ENCODE results near the gene LATS2.
A peak's percentile ranks its signal among the peaks of the same experiment; 100 is the strongest.
"Not testable (repeated sequence)": the region's sequence is repeated elsewhere in the genome, so short reads cannot be mapped to it uniquely, and the experiment has no call there.

LATS2 gene

DNA sequence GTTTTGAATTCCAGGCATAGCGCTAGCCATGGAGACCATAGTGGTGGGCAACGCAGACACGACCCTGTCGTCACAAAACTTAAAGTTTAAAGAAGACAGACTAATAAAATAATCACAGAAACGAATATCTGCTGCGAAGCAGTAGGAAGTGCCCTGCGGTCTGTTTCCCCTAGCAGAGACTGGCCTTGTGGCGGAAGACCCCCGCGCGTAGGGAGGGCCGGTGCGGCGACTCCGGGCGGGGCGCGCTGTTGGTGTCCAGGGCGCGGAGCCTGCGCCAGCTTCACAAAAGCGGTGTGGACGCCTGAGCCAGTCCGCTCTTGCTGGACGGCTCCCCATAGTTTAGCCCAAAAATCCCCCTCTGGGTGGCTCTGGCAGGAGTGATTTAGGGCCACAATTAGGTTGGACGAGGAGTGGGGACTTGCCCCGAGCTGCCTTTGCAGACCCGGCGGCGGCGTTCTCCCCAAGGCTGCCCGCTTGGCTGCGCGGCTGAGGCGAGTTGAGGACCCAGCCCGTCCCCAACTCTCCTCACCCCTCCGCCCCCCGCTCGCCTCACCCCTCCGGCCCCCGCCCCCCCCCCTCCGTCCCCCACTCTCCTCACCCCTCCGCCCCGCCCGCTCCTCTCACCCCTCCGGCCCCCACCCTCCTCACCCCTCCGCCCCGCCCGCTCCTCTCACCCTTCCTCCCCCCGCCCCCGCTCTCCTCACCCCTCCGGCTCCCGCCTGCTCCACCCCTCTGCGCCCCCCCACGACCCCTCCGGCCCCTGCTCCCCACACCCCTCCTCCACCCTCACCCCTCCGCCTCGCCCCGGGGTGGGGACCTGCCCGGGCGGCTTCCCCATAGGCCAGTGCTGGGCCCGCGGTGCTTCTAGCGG lies 14.2 kb upstream of the LATS2 start:
- DNase-seq (ENCODE audit: low spot score): peak; percentile 71

DNA sequence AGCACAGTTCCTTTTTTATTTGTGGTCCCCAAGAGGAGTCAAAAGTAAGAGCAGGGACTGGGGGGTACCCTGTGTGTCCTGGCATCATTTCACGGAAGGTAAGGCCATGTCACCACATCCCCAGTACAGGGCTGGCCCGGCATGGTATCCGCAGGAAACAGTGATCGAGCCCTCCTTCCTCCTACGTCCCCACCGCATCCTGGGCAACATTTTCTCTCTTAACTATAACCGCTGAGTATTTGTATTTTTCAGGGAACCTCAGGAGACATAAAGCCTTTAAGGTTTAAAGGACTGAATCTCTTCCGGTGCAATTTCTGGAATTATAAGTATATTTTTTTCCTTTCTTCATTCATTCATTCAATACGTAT lies 13.6 kb upstream of the LATS2 start:
- DNase-seq (ENCODE audit: low spot score): no peak

DNA sequence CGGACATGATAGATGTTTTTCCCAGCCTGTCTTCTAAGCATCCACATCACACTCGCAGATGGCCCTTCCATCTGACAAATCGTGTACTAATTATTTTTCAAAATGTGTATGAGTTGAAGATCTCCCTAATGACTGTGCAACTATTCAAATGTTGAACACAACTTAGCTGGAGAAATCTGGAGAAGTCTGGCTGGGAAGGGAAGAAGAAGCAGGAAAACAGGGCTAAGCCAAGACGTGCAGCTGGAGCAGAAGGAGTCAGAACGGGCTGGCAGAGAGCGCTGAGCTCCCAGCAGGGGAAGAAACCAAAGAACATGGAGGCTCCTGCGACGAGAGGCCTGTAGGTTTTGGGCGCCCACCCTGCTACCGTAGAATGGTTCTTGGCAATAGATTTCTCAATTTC lies 13.2 kb upstream of the LATS2 start:
- no peak for DNase-seq (ENCODE audit: low spot score)

DNA sequence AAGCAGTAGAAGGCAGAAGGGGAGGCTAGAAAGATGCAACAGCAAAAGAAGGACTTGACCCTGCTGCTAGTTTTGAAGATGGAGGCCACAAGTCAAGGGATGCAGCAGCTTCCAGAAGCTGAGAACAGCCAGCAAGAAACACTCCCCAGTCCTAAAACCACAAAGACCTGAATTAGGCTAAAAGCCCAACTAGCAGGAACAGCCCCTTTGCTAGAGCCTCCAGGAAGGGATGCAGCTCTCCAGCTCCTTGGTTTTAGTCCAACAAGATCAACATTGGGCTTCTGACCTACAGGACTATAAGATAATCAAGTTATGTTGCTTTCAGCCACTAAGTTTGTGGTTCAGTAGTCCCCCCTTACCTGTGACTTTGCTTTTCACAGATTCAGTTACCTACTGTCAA lies 10.5 kb upstream of the LATS2 start:
- no peak for DNase-seq (ENCODE audit: low spot score)

DNA sequence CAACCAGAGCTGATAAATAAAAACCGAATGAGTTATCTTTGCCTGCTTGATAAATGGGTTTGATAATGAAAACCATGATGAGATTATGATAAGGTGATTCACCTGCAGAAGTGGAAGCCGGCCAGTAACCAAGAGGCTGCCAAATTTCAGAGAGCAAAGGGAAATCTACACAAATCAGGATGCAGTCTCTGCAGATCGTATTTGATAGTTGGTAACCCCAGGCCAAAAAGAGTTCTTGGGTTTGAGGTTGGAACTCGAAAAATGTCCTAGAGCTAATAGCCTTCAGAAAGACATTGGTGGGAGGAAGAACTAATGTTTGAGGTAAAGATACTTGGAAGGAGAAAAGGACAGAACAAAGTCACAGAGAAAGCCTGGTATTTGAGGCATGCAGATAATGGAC lies 9.6 kb upstream of the LATS2 start:
- DNase-seq (ENCODE audit: low spot score): no peak

DNA sequence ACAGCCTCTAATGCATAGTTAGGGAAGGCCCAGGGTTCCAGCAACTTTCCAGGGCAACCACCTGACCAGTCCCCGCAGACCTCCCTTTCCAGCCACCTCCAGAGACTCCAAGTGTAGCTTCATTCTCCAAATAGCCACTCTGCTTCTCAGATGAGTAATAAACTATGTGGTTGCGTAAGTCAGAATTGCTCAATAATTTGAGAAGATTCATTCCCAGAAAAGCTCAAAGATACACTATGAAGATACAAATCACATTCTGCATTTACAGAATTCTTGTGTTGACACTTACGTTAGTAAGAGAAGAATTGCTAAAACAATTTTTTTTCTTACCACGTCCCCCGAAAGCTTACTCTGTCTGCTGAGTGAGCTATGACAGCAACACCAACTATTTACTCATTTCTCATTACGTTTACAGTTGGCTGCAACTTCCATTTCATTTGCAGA lies 8.2 kb upstream of the LATS2 start:
- DNase-seq (ENCODE audit: low spot score): no peak

DNA sequence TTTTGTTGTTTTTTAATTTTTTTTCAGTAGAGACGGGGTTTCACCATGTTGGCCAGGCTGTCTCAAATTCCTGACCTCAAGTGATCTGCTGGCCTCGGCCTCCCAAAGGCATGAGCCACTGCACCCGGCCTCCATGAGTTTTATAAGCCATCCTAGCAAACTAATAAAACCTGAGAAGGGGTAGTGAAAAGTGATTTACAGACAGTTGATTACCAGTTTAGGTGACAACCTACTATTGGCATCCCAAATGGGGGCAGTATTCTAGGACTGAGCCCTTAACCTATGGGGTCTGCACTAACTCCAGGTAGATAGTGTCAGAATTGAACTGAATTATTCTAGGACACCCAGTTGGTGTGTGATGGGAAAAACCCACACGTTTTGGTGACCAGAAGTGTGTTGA lies 6.5 kb upstream of the LATS2 start:
- DNase-seq (ENCODE audit: low spot score): no peak

DNA sequence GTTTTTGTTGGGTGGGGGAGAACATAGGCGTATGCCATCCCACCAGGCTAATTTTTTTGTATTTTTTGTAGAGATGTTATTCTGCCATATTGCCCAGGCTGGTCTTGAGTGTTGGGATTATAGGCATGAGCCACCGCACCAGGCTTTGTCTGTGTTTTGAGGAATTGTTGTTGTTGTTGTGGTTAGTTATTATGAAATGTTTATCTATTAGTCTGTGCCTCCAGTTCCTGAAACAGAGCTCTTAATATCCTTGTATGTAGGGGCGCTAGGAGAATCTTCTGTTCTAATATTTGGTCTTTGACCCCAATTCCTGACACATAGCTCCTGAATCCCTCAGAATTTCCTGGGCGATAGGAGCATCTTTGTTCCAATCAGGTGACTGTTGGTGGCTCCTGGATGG lies 5.6 kb upstream of the LATS2 start:
- no peak for DNase-seq (ENCODE audit: low spot score)

DNA sequence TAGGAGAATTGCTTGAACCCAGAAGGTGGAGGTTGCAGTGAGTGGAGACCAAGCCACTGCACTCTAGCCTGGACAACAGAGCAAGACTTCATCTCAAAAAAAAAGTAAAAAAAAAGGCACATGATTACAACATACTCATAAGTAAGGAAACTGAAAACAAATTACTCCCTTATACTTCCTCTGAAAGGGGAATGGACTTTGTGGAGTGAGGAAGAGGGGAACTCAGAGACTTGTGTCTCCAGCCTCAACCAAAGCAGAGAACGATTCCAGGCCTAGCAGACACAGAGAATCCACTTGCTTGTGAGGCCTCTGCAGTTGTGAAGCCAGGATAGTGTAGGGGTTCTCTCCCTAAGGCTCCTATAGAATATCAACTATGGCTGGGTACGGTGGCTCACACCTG lies 4.3 kb upstream of the LATS2 start:
- no peak for DNase-seq (ENCODE audit: low spot score)

DNA sequence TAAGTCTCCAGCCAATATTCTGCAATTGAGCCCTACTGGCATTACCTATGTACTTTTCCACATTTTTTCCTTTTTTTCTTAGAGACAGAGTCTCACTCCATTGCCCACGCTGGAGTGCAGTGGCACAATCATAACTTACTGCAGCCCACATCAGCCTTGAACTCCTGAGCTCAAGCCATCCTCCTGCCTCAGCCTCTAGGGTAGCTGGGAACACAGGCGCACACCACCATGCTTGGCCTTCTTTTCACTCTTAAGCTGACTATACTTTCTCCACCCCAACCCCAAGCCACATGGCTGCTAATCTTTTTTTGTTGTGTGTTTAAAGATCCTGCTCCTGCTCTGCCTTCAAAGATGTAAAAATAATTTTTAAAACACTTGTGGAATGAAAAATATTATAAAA lies 1.6 kb upstream of the LATS2 start:
- DNase-seq (ENCODE audit: low spot score): no peak

DNA sequence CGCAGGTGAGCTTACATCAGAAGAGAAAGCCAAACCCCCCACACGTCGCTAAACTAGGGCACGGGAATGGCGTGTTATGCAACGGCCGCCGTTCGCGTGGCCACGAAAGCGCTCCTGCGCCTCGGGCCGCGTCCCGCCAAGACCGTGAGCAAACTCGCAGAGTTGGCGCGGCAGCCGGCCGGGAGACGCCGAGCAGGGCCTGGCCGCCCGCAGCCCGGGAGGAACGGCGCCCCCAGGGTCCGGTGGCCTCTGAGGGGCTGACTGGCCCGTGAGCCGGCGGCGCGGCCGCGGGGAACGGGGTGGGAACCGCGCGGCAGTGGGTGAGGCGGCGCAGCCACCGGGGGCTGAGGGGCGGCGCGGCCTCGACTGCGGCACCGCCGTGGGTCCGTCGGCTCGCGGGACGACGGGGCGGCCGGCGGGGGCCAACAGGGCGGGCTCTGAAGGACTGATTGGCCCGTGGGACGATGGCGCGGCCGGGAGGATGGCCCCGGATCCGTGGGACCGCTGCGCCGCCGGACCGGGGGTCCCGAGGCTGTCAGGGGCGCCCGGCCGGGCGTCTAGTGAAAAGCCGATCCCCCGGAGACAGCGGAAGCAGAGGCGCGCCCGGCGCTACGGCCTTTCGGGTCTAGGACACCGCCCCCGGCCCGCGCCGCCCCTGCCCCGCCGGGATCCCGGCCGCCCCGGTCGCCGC lies 903 bp downstream of the LATS2 start:
- DNase-seq (ENCODE audit: low spot score): peak; percentile 30

DNA sequence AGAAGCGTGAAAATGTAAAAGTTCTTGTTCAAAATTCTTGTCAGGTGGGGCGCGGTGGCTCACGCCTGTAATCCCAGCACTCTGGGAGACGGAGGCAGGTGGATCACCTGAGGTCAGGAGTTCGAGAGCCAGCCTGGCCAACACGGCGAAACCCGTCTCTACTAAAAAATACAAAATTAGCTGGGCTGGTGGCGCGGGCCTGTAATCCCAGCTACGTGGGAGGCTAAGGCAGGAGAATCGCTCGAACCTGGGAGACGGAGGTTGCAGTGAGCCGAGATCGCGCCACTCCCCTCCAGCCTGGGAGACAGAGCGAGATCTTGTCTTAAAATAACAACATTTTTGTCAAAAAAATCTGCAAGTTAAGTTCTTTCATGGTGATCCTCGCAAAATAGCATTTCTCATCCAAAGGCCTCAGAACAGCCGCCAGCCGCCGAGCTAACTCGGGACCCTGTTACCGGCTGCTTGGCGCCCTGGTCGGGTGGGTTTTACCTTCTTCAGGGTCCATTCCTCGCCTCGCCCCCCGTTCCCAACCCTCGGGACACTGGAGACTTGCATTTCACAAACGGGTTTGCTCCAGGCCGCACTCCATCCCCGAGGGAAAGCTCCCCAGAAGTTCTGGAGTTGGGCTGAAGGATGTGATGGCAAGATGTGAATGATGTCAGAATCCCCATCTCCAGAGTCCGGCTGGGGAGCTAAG lies 1.6 kb downstream of the LATS2 start:
- DNase-seq (ENCODE audit: low spot score): no peak

DNA sequence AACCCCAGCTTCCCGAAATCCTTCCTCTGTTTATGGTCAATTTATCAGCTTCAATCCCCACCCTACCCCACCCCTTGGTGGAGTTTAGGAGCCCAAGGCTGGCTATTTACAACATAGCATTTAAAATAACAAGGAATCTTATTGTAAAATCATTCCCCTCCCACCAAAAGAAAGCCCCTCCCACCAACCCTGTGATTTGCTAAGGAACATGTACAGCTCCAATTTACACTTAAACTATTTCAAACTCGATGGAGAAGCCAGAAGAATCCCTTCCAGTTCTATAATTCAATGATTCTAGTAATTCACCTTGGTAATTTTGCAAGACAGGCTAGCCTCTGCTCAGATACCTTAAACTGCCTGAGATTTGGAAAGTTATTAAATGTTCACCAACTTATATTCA lies 3.0 kb downstream of the LATS2 start:
- no peak for DNase-seq (ENCODE audit: low spot score)

DNA sequence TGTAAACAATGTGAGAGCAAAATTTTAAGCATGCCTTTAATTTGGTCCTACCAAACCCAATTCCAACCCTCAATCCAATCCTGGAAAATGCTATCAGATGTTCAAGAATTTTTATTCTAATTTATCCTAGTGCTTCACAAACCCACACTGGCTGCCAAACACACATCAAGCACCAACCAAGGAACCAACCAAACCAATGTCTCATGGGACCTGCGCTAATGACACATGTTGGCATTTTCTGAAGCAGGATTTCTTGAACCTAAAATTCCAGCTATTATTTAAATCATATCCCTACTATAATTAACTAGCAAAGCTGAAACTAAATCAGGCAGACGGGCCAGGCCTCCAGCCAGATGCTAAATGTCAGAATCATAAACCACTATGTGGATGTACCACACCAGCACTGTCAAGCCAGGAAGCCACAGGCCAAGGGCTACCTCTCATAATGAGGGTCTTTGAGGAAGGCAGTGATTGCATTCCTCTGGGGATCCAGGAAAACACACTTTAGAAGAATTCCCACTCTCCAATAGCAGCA lies 5.8 kb downstream of the LATS2 start:
- no peak for DNase-seq (ENCODE audit: low spot score)

DNA sequence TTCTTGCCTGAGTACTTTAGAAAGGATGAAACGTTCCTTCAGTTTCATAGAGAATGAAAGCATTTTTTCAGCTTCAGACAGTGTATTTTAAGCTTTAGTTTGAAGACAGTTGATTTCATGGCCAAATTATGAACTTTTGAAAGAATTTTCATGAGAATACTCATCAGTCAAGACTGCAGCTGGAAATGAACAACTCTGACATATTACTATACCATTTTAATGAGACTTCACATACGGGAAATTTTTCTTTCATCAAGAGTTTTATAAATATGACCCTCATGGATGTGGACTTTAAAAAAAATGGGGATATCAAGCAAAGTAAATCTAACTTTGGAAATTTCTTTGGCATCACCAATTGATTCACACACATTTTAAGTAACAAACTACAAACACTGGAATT lies 6.4 kb downstream of the LATS2 start:
- no peak for DNase-seq (ENCODE audit: low spot score)

DNA sequence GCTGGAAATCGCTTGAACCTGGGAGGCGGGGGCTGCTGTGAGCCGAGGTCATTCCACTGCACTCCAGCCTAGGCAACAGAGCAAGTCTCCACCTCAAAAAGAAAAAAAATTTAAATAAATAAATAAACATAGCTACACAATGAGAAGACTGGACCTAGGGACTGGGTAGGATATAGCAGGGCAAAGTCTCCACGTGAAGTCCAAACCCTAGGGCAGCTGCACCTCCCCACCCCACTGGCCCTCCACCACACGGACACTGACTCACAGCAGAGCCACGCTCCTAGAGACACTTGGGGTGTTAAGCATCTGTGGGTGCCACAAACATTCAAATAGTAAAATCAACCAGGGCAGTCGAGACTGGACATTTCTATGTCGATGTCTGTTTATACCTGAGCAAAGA lies 7.1 kb downstream of the LATS2 start:
- DNase-seq (ENCODE audit: low spot score): no peak

DNA sequence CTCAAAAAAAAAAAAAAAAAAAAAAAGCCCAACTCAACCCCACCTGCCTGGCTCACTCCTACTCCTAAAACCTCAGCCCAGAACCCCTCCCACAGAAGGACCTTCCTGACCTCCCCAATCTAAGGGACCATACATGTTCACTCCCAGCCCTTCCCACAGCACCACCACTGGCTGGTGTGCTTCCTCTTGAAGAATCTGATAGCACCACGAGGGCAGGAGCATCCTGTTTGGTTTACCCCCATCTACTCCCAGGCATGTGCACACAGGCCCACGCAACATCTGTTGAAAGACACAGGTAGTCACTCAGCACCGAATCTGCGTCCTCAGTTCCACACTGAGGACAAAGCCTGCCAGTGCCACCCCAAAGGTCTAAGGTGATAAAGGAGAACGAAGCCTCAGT lies 8.2 kb downstream of the LATS2 start:
- no peak for DNase-seq (ENCODE audit: low spot score)

DNA sequence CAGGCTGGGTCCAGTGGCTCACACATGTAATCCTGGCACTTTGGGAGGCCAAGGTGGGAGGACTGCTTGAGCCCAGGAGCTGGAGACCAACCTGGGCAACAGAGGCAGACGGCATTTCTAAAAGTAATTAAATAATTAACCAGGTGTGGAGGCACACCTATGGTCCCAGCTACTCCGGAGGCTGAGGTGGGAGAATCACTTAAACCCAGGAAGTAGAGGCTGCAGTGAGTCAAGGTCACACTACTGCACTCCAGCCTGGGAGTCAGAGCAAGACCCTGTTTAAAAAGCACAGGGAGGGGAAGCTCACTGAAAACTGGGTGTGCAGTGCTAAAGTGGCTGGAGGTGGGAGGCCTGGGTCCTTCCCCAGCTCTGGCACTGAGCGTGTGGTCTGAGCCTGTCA lies 9.7 kb downstream of the LATS2 start:
- DNase-seq (ENCODE audit: low spot score): no peak

DNA sequence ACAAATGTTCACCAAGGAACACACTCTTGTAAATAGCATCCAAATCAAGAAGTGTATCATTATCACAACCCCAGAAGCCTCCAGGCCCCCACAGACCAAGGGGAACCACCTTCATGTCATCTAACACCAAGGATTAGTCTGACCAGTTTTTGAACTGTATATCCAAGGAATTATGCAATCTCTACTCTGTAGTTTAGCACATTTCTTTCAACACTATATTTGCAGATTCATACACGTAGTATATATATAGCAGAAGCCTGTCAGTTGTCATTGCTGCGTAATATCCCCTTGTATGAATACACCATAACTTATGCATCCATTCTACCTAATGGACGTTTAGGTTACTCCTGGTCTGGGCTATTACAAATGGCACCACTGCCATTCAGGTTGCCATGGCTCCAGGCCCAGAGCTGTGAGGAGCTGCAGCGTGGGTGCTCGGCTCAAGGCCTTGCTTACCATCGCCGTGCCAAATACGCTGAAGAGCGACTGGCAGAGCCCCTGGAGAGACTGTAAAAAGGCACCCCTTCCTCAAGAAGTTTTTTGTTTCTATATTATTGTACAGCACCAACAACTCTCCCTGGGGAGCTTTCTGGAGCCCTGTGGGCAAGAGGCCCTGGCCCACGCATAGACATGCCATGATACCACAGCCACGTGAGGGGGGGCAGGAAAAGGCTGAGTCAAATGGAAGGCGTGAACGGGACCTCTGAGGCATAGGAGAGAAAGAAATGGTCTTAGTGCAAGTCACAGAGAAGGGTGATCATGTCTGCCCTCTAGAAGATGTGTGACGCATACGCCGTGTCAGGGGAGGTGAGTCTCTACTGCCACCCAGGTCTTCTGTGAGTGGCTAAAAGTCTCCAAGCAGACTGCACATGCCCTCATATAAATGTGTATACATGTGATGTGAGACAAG lies 10.8 kb downstream of the LATS2 start:
- no peak for DNase-seq (ENCODE audit: low spot score)

DNA sequence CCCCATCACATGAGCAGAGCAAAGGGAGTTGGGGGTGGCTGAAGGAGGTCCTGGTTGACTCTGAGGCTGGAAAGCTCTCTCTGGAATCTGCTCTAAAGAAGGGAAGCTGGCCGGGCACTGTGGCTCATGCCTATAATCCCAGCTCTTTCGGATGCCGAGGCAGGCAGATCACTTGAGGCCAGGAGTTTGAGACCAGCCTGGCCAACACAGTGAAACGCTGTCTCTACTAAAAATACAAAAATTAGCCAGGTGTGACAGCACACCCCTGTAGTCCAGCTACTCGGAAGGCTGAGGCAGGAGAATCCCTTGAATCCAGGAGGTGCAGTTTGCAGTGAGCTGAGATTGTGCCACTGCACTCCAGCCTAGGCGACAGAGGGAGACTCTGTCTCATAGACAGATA lies 11.7 kb downstream of the LATS2 start:
- DNase-seq (ENCODE audit: low spot score): not testable (repeated sequence)

DNA sequence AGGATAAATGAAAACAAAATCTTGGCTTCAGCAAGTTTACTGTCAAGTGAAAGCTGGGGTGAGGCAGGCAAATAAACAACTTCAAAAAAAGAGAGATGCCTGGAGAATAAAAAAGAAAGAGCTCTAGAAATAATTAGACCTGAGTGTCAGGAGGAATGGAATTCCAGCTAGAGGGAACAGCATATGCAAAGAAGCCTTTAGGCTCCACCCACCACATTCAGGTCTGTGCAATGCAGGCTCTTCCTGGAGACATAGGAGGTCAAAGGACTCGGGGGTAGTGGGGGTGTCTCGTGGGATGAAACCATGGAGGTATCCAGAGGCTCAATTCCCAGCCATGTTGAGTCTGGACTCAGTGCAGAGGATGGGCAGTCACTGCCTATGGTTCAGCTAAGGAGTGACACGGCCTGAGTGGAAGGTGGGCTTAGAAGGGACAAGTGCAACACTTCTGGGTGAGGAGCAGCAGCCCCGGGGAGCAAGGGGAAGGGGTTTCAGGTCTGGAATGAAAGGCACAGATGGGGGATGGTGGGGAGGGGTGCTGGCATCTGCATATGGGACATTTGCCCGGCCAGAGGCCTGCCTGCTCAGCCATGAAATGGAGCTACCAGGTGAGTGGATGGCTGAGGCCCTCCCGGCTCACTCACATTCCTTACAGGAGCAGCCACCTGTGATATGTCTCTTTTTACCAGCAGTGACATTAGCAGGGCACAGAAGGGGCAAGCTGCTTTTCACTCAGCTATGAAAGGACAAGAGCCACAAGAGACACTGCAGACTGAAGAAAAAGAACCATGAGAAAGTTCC lies 12.3 kb downstream of the LATS2 start:
- DNase-seq (ENCODE audit: low spot score): peak; percentile 37
